ENCODE measurements around the gene CHST8. TPM values are rescaled to one million over a fixed set of nuclear protein-coding genes. Genes with fewer than 3 reads are reported as not detected.

The CHST8 gene
- total RNA-seq, 1 donor from 2014 or later = 3.0 TPM

DNA sequence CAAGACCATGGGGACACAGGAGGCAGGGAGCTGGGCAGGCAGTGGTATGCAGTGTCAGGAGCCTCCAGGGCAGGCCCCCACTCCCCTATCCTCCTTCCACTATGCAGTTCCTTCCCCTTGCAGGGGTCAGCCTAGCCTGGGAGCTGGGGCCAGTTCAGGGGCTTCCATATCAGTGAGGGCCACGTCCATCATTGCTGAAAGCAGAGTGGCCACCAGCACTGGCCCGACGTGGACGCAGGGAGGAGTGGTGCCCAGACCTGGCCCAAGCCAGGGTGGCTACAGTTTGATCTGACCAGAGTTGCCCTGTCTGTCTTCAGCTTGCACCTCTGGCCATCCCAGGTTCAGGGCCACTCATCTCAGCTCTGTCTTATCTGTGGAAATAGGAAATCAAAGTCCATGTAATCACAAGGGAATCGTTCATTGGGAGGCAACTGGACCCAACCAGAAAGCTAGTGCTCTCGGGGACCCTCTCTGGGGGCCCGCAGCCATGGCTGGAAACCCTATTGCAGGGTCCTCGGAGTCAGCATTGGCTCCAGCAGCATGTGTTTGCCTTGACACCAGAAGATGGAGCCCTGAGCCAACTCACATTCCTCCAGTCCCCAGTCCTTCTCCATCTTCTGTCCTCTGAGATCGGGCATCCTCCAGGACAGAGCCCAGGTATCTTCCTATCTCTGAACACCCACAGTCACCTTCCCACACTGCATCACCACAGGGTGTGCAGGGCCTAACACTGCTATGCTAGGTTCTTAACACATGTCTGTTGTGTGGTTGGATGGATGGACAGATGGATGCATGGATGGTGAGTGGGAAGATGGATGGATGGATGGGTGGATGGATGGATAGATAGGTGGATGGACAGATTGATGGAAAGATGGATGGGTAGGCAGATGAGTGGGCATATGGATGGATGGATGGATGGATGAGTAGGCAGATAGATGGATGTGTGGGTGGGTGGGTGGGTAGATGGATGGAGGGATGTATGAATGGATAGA, 99.2 kb downstream of the CHST8 start:
- H3K9me3 Mint-ChIP-seq (ENCODE audit: low read depth) = no peaks in the 10 kb centered on the region
- peaks cover 6% of the 10 kb centered on the region for H3K27me3 Mint-ChIP-seq
- DNase-seq (ENCODE audit: low spot score, unreplicated experiment) = no peak
- peaks cover 13% of the 10 kb centered on the region for H3K4me1 Mint-ChIP-seq (ENCODE audit: low read depth)
- no peaks in the 10 kb centered on the region for H3K36me3 Mint-ChIP-seq (ENCODE audit: insufficient read depth)
- H3K4me3 Mint-ChIP-seq (ENCODE audit: low read depth) = no peak overlapping the region
- TF ChIP-seq, protein P1, sequence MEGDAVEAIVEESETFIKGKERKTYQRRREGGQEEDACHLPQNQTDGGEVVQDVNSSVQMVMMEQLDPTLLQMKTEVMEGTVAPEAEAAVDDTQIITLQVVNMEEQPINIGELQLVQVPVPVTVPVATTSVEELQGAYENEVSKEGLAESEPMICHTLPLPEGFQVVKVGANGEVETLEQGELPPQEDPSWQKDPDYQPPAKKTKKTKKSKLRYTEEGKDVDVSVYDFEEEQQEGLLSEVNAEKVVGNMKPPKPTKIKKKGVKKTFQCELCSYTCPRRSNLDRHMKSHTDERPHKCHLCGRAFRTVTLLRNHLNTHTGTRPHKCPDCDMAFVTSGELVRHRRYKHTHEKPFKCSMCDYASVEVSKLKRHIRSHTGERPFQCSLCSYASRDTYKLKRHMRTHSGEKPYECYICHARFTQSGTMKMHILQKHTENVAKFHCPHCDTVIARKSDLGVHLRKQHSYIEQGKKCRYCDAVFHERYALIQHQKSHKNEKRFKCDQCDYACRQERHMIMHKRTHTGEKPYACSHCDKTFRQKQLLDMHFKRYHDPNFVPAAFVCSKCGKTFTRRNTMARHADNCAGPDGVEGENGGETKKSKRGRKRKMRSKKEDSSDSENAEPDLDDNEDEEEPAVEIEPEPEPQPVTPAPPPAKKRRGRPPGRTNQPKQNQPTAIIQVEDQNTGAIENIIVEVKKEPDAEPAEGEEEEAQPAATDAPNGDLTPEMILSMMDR (IDR thresholded peaks at IDR 0.05; ENCODE audit: unreplicated experiment) = peak; percentile 38
- H3K27ac Mint-ChIP-seq = no peak overlapping the region

GRCh38 chr19:33721735-33722297, 100.1 kb downstream of the CHST8 start:
- H3K9me3 Mint-ChIP-seq (ENCODE audit: low read depth) = no peaks in the 10 kb centered on the region
- TF ChIP-seq, protein P1 (IDR thresholded peaks at IDR 0.05; ENCODE audit: unreplicated experiment) = no peak
- H3K27ac Mint-ChIP-seq = no peak overlapping the region
- peaks cover 13% of the 10 kb centered on the region for H3K4me1 Mint-ChIP-seq (ENCODE audit: low read depth)
- no peak overlapping the region for H3K4me3 Mint-ChIP-seq (ENCODE audit: low read depth)
- no peaks in the 10 kb centered on the region for H3K36me3 Mint-ChIP-seq (ENCODE audit: insufficient read depth)
- peaks cover 4% of the 10 kb centered on the region for H3K27me3 Mint-ChIP-seq
- no peak for DNase-seq (ENCODE audit: low spot score, unreplicated experiment)

- no peak overlapping the region for H3K4me3 Mint-ChIP-seq (ENCODE audit: low read depth)
- TF ChIP-seq, protein P1 (IDR thresholded peaks at IDR 0.05; ENCODE audit: unreplicated experiment) = no peak
- peaks cover 13% of the 10 kb centered on the region for H3K4me1 Mint-ChIP-seq (ENCODE audit: low read depth)
- DNase-seq (ENCODE audit: low spot score, unreplicated experiment) = no peak
- H3K27ac Mint-ChIP-seq = peak overlapping the region; percentile 21
- H3K9me3 Mint-ChIP-seq (ENCODE audit: low read depth) = no peaks in the 10 kb centered on the region
- H3K27me3 Mint-ChIP-seq = peaks cover 7% of the 10 kb centered on the region
- no peaks in the 10 kb centered on the region for H3K36me3 Mint-ChIP-seq (ENCODE audit: insufficient read depth)
Measured at GRCh38 chr19:33722456-33723239, 100.9 kb downstream of the CHST8 start.

GRCh38 chr19:33723512-33723911, 101.8 kb downstream of the CHST8 start:
- no peak for DNase-seq (ENCODE audit: low spot score, unreplicated experiment)
- H3K9me3 Mint-ChIP-seq (ENCODE audit: low read depth) = no peaks in the 10 kb centered on the region
- peaks cover 8% of the 10 kb centered on the region for H3K27me3 Mint-ChIP-seq
- H3K4me3 Mint-ChIP-seq (ENCODE audit: low read depth) = no peak overlapping the region
- TF ChIP-seq, protein P1 (IDR thresholded peaks at IDR 0.05; ENCODE audit: unreplicated experiment) = no peak
- peaks cover 13% of the 10 kb centered on the region for H3K4me1 Mint-ChIP-seq (ENCODE audit: low read depth)
- H3K36me3 Mint-ChIP-seq (ENCODE audit: insufficient read depth) = no peaks in the 10 kb centered on the region
- H3K27ac Mint-ChIP-seq = no peak overlapping the region
